K562 (cell line): ENCODE measurements around the gene ATP6V0A1. TPM values are rescaled to one million over a fixed set of nuclear protein-coding genes. Genes with fewer than 3 reads are reported as not detected.

Experiments used
- DACH1 ChIP-seq: fragments of 450-650 bp; IDR thresholded peaks from 2 replicates; pipeline ENCODE4 v1.6.1; 2018; ENCODE audit not compliant: partially characterized antibody
- ELF2 ChIP-seq: fragments of 250-450 bp; sonication (Bioruptor Pico); IDR thresholded peaks from 2 replicates; pipeline ENCODE4 v1.5.0; 2021; ENCODE audit warnings: mild to moderate bottlenecking
- NCOA1 ChIP-seq: fragments of 450-650 bp; IDR thresholded peaks from 2 replicates; pipeline ENCODE4 v1.6.1; 2016; ENCODE audit warnings: low read depth
- PHF8 ChIP-seq: fragments of 200-600 bp; sonication (generic); IDR thresholded peaks from 2 replicates; pipeline ENCODE4 v1.6.1; 2012; ENCODE audit warnings: mixed run types, mild to moderate bottlenecking, inconsistent platforms, low read length, moderate library complexity, borderline replicate concordance
- RHOXF2B ChIP-seq: fragments of 250-450 bp; sonication (Bioruptor Pico); conservative IDR thresholded peaks from 2 replicates; pipeline ENCODE4 v1.5.1; 2021
- SREBF2 ChIP-seq: sonication (generic); formaldehyde crosslinking; IDR thresholded peaks from 2 replicates; pipeline ENCODE4 v1.4.0; 2020; ENCODE audit warnings: mild to moderate bottlenecking, missing genetic modification reagents
- STAT5B ChIP-seq: fragments of 250-450 bp; sonication (Bioruptor Pico); IDR thresholded peaks from 2 replicates; pipeline ENCODE4 v1.8.0; 2021; ENCODE audit warnings: mild to moderate bottlenecking, inconsistent platforms
- TGIF2 ChIP-seq: sonication (generic); formaldehyde crosslinking; IDR thresholded peaks from 2 replicates; pipeline ENCODE4 v1.8.1; 2022; ENCODE audit warnings: mild to moderate bottlenecking, missing genetic modification reagents, moderate library complexity
- U2AF1 ChIP-seq: fragments of 200-400 bp; formaldehyde crosslinking; optimal IDR thresholded peaks from 2 replicates; pipeline ENCODE3; 2017; ENCODE audit warnings: mild to moderate bottlenecking, low read depth, low read length, moderate library complexity
- ZBTB1 ChIP-seq: sonication (generic); formaldehyde crosslinking; IDR thresholded peaks from 2 replicates; pipeline ENCODE4 v1.8.1; 2023; ENCODE audit warnings: missing genetic modification reagents, low read depth, mild to moderate bottlenecking, borderline replicate concordance
- ZNF780A ChIP-seq: fragments of 250-450 bp; sonication (Bioruptor Pico); IDR thresholded peaks from 2 replicates; pipeline ENCODE4 v1.5.0; 2021; ENCODE audit warnings: mild to moderate bottlenecking
- polyA plus RNA-seq, 8 experiments: library from polyadenylated mRNA; depleted of rRNA in 4 of 8; stranded (reverse) in 5 of 8; unstranded in 3 of 8; fragments of >200 nt; fragmentation: Nextera tagmentation in 2 of 8; fragmentation: Illumina TruSeq in 1 of 8; extraction: Ambion mirVana in 2 of 8; extraction: Trizol in 1 of 8; gene quantifications; 2 replicates each; pipeline versions ENCODE4 v1.2.1 to v1.2.3, GENCODE V29; 2011 to 2014; ENCODE audit warnings: inconsistent platforms in 1 of 8, missing spikeins in 1 of 8
- total RNA-seq, 7 experiments: library from RNA; depleted of rRNA in 6 of 7; stranded (reverse); fragments of >200 nt in 6 of 7; fragmentation: Illumina TruSeq in 2 of 7; extraction: Trizol in 2 of 7; gene quantifications; 2 replicates each; pipeline versions ENCODE4 v1.2.1 to v1.2.3, GENCODE V29; 2011 to 2021; ENCODE audit warnings: low replicate concordance in 1 of 7
- TF ChIP-seq, protein P1 (sequence below): fragments of 250-450 bp; sonication (Bioruptor Pico); IDR thresholded peaks from 2 replicates; pipeline ENCODE4 v1.5.0; 2021; ENCODE audit warnings: mild to moderate bottlenecking, moderate library complexity
- TF ChIP-seq, protein P2 (sequence below): fragments of 450-650 bp; IDR thresholded peaks from 2 replicates; pipeline ENCODE4 v1.6.1; 2016; ENCODE audit warnings: mild to moderate bottlenecking
- TF ChIP-seq, protein P3 (sequence below): fragments of 200-800 bp; sonication (Bioruptor generic); IDR thresholded peaks from 2 replicates; pipeline ENCODE4 v1.6.1; 2017; ENCODE audit warnings: missing genetic modification characterization, missing compliant biosample characterization
- TF ChIP-seq, protein P4 (sequence below), 2 experiments: fragments of 200-800 bp in 1 of 2; sonication (Bioruptor generic) in 1 of 2; sonication (generic) in 1 of 2; formaldehyde crosslinking in 1 of 2; IDR thresholded peaks in 1 of 2; conservative IDR thresholded peaks in 1 of 2; 2 replicates each; pipeline versions ENCODE4 v1.5.0 to v1.6.1; 2016 to 2020; ENCODE audit warnings: missing compliant biosample characterization in 1 of 2, missing genetic modification characterization in 1 of 2, missing genetic modification reagents in 1 of 2
- TF ChIP-seq, protein P5 (sequence below): sonication (generic); formaldehyde crosslinking; IDR thresholded peaks from 2 replicates; pipeline ENCODE4 v1.8.1; 2022; ENCODE audit warnings: missing genetic modification reagents

The ATP6V0A1 gene
- total and polyA plus RNA-seq, 9 of the 15 experiments (the other 6 are each of a cell fraction or from before 2014, with no cell fraction given), result 11.8 to 158 (median 75.5) TPM

DNA sequence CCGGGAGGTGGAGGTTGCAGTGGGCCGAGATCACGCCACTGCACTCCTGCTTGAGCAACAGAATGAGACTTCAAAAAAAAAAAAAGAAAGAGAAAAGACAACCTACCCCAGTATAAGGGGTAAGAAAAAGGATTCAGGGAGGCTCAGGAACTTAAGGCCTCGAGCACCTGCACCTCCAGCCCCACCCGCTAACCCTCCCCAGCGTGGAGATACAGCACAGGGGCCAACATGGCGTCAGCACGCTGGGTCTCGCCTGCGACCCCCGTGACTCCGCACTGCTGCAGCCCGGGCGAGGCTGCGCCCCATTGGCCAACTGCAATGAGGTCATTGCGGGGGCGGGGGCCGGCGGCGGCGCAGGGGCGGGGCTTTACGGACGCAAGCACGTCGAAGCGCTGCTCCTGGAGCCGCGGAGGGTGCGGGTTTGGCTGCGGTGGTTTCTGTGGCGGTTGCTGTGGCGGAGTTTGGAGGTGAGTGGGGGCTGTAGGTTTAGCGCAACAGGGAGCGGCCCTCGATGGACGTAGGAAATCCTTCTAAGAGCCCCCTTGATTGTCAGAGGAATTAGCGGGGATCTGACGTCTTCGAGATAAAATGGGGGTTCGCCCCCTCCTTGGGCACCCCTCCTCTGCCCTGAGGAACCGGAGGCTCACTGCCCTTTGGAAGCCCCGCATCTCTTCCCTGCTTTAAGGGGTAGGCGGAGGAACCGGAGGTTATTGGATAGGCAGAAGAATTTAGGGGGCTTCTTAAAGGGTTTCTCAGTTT lies at the start of gene ATP6V0A1 (continued):
- TF ChIP-seq, protein P1, sequence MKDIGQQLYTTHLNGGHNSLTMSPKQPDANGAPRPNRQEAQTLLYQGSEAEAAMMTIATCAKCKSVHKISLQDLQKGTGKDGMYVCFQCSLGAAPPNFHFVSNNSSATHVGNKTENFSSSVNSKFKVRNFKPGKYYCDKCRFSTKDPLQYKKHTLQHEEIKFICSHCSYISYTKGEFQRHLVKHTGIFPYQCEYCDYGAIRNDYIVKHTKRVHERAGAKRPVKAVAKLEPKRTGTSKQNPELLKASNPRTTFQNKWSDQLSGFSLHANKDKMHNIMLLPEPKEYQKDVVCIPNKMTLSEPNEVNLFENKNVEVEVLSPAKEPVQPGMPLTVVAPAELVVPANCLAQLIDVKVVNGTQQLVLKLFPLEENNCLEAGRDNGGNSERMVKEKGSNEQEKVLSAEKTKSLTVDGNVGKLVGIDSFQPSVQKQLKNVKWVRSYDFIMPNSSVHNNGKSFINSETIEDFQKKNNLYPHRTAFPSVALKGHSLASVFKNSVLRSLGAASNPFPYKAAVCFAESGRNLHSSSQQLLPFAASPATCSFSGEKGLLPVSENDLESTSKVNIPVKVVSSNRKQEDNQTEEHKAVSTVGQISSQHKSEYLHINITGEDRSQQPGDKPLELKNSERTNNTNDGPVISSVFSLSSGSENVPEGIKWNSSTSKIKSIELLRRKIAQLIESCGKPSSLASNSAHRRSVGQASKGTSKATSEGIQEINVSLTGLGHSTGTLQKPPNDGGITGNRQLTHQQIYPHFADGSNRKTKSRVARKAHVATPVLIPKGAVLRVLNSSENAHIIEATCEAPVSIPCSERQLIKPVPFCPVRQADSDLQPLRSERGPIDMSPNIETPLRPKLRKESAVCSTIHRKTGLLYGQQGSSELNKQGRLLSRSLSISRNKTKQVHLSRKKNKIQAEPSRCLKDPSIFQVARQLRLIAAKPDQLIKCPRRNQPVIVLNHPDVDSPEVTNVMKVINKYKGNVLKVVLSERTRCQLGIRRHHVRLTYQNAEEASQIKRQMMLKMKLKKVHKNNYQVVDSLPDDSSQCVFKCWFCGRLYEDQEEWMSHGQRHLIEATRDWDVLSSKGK, result no peak
- TF ChIP-seq RHOXF2B (CRISPR knock-in tag) (no peak), TGIF2 (no peak), U2AF1 (no peak), DACH1 (no peak), PHF8 (peak; percentile 50; the same call in 1 of the 2 replicates), ZBTB1 (CRISPR knock-in tag) (peak; percentile 99), SREBF2 (CRISPR knock-in tag) (no peak), NCOA1 (no peak; the same call in 1 of the 2 replicates), ZNF780A (no peak), ELF2 (CRISPR knock-in tag) (no peak), STAT5B (CRISPR knock-in tag) (no peak)
- TF ChIP-seq, protein P2, sequence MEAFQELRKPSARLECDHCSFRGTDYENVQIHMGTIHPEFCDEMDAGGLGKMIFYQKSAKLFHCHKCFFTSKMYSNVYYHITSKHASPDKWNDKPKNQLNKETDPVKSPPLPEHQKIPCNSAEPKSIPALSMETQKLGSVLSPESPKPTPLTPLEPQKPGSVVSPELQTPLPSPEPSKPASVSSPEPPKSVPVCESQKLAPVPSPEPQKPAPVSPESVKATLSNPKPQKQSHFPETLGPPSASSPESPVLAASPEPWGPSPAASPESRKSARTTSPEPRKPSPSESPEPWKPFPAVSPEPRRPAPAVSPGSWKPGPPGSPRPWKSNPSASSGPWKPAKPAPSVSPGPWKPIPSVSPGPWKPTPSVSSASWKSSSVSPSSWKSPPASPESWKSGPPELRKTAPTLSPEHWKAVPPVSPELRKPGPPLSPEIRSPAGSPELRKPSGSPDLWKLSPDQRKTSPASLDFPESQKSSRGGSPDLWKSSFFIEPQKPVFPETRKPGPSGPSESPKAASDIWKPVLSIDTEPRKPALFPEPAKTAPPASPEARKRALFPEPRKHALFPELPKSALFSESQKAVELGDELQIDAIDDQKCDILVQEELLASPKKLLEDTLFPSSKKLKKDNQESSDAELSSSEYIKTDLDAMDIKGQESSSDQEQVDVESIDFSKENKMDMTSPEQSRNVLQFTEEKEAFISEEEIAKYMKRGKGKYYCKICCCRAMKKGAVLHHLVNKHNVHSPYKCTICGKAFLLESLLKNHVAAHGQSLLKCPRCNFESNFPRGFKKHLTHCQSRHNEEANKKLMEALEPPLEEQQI, result no peak
- TF ChIP-seq, protein P3, sequence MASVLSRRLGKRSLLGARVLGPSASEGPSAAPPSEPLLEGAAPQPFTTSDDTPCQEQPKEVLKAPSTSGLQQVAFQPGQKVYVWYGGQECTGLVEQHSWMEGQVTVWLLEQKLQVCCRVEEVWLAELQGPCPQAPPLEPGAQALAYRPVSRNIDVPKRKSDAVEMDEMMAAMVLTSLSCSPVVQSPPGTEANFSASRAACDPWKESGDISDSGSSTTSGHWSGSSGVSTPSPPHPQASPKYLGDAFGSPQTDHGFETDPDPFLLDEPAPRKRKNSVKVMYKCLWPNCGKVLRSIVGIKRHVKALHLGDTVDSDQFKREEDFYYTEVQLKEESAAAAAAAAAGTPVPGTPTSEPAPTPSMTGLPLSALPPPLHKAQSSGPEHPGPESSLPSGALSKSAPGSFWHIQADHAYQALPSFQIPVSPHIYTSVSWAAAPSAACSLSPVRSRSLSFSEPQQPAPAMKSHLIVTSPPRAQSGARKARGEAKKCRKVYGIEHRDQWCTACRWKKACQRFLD, result no peak; the same call in 1 of the 2 replicates
- TF ChIP-seq, protein P4, sequence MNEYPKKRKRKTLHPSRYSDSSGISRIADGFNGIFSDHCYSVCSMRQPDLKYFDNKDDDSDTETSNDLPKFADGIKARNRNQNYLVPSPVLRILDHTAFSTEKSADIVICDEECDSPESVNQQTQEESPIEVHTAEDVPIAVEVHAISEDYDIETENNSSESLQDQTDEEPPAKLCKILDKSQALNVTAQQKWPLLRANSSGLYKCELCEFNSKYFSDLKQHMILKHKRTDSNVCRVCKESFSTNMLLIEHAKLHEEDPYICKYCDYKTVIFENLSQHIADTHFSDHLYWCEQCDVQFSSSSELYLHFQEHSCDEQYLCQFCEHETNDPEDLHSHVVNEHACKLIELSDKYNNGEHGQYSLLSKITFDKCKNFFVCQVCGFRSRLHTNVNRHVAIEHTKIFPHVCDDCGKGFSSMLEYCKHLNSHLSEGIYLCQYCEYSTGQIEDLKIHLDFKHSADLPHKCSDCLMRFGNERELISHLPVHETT (CRISPR knock-in tag; conservative IDR thresholded peaks at IDR 0.05 in 1 of 2, IDR thresholded peaks at IDR 0.05 in 1 of 2), result peak in 1 of 2 experiments; percentile 49; a peak in 1 of 4 replicates
- TF ChIP-seq, protein P5, sequence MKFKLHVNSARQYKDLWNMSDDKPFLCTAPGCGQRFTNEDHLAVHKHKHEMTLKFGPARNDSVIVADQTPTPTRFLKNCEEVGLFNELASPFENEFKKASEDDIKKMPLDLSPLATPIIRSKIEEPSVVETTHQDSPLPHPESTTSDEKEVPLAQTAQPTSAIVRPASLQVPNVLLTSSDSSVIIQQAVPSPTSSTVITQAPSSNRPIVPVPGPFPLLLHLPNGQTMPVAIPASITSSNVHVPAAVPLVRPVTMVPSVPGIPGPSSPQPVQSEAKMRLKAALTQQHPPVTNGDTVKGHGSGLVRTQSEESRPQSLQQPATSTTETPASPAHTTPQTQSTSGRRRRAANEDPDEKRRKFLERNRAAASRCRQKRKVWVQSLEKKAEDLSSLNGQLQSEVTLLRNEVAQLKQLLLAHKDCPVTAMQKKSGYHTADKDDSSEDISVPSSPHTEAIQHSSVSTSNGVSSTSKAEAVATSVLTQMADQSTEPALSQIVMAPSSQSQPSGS (CRISPR knock-in tag), result peak; percentile 82
